ENCODE results near the gene TMEM108. TPM values are rescaled to one million over a fixed set of nuclear protein-coding genes. Genes with fewer than 3 reads are reported as not detected.

Gene TMEM108
- total RNA-seq, 1 experiment from 2014 or later = 0.69 TPM

DNA sequence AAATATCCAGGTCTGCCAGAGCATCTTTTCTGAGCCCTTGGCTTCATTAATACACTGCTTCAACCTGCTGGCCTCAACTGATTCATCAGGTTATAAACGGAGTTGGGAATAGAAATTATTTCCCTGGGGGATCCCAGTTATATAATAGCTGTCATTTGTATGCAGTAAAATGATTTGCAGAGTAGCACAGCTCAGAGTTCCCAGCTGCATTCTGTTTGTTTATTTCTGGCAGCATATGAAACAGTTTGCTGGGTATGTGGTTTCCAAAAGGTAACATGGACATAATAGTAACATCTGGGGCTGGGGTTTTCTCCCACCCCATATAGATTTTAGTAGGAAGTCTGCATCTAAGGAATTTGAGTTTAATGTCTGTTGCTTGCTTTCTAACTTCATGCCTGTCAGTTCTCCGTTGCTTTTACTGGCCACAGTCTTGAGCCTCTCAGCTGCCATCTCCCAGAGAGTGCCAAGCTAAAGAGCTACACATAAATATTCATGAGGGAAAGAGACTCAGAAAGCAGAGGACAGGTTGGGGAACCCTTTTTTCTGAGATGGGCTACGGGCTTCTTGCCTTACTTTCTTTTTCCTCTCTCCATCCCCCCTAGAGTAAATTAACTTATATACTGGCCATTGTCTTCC lies 124.6 kb downstream of the TMEM108 start:
- DNase-seq (ENCODE audit: low read depth) = no peak

DNA sequence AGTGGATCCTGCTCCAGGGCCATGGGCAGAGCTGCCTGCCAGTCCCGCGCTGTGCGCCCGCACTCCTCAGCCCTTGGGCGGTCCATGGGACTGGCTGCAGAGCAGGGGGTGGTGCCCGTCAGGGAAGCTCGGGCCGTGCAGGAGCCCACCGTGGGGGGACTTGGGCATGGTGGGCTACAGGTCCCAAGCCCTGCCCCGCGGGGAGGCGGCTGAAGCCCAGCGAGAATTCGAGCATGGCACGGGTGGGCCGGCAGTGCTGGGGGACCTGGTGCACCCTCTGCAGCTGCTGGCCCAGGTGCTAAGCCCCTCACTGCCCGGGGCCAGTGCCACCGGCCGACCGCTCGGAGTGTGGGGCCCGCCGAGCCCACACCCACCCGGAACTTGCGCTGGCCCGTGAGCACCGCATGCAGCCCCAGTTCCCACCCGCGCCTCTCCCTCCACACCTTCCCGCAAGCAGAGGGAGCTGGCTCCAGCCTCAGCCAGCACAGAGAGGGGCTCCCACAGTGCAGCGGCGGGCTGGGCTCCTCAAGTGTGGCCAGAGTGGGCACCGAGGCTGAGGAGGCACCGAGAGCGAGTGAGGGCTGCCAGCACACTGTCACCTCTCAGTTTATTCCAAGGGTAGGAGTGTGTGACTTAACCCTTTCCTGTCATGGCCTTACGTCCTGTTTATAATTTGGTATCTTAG lies 129.3 kb downstream of the TMEM108 start:
- DNase-seq (ENCODE audit: low read depth) = no peak

DNA sequence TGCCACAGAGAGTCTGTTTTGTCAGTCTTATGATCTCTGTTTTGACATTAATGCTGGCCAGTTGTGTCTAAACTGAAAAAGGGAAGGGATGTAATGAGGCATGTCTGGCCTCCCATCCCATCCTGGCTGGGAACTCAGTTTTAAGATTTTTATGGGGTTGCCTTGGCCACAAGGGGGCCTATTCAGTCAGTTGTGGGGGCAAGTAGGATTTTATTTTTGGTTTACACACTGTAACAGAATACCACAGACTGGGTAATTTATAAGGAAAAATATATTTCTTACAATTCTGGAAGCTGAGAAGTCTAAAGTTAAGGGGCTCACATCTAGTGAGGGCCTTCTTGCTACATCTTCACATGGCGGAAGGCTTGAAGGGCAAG lies 129.8 kb downstream of the TMEM108 start:
- DNase-seq (ENCODE audit: low read depth) = no peak

DNA sequence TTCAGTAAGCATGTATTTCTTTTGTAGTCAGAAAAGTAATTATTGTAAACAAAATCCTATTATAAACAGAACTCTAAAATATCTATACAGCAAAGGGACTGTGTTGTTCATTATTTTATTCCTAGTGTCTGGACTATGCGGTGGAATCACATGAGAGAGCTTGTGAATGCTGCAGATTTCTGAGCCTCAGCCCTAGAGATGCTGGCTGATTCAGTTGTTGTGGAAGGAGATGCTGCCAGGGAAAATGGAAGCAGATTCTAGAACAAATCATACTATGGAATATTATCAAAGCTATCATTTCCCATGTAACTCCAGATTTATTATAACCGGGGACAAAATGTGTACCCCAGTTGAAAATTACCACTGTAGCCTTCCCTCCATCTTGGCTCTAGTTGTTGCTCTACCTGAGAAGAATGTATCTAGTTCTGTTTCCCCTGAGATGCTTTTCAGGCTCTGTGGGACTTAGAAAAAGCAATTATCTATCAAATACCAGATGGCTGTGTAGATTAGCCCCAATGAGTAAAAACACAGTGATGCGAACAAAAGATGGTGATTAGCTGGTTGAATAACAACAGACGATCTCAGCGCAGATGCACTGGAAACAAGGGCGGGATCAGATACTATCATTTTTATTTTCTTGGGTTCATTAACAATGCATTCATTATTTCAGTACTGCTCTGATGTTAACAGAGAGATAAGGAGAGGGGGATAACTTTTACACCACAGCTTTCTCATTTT lies 131.3 kb downstream of the TMEM108 start:
- no peak for DNase-seq (ENCODE audit: low read depth)

DNA sequence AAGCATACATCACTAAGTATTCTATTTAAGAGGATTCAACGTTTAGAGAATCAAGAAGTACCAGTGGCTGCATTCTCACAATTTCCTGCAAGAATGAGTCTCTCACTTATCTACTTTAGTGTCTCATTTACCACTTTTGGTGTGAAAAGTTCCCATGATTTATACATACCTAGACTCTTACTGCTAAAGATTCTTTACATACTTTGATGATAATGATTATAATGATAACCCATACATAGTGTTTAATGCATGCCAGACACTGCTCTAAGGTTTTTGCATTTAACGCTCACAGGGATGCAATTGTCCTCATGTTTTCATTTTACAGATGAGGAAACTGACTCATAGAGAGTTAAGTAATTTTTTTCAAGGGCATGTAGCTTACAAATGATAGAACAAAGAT lies 133.6 kb downstream of the TMEM108 start:
- no peak for DNase-seq (ENCODE audit: low read depth)

DNA sequence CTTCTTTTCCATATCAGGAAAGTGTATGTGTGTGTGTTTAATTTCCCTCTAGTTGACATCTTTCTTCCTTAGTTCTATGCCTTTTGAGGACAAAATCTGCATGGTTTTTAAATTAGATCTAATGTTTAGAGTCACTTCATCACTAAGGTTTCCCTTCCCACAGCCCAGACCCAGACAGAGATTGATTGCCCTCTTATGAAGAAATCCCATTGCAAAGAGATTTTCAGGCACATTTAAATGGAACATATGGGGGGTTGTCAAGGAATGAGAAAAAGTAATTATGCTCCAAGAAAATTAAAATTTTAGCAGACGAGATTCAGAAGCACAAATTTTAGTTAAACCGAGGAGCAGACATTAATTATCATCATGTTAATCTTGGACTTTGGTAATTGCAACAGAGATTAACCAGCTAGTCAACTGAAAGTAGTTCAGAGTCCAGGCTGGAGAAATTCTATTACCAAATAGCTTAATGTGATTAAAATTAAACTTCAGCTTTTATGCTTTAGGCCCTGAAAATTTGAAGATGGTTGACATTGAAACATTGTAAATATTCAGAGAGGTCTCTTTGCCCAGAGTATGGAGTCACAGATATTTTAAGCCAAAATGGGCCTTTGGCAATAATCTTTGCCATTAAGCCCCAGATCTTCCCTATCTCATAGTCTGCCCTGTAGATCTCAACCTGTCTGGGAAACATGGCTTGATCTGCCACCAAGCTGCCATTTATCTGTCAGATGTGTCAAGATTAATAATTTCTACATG lies 143.4 kb downstream of the TMEM108 start:
- DNase-seq (ENCODE audit: low read depth) = no peak

DNA sequence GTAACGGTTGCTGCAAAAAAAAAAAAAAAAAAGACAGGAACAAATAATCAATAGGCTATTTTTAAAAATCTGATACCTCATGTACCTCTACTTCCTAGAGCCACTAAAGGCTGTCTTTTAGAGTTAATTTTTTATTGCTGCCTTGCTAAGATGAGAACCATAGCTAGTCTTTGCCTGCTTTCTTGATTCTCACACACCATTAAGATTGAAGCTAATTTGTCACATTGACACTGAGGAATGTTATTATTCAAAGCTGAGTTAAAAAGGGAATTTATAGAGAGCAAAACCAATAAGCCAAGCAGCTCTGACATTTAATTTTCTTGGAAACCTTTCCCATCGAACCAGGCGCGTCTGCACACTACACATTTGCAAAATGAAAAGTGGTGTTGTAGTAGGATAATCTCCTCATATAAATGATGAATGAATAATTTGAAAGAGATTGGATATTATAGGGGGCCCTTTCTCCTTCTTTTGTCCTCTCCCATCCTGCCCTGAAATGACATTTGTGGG lies 149.7 kb downstream of the TMEM108 start:
- DNase-seq (ENCODE audit: low read depth) = no peak

DNA sequence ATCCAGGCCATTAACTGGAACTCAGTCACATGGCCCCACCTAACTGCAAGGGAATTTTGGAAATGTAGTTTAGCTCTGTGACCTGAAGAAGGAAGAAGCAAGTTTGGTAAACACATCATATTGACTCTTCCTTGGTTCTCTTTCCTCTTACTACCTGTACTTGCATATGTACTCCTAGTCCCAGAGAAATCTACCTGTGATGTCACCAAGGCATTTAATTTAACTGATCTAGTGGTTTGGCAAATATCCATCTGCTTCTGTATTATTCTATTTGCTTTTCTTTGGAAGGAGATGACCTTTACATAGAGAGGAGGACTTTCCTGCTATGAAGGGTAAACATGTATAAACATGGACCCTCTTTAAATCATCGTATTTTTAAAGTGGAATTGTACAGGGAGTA lies 150.8 kb downstream of the TMEM108 start:
- no peak for DNase-seq (ENCODE audit: low read depth)

DNA sequence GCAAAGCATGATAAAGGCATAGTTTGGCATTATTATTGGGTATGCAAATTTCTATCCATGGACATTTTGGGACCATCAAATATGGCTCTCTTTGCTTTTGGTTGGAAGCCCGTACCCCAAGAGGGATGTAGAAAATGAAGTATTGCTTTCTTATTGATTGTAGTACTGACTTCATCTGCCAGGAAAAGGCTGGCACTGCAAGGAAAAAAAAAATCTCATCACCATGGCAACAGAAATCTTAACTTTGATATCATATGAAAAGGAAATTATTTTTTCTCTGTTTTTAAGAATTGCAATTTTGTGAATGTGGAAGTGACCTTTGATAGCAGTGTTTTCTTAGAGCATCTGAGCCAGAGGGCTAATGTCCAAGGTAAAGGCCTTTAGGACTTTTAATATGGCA lies 151.7 kb downstream of the TMEM108 start:
- DNase-seq (ENCODE audit: low read depth) = no peak

DNA sequence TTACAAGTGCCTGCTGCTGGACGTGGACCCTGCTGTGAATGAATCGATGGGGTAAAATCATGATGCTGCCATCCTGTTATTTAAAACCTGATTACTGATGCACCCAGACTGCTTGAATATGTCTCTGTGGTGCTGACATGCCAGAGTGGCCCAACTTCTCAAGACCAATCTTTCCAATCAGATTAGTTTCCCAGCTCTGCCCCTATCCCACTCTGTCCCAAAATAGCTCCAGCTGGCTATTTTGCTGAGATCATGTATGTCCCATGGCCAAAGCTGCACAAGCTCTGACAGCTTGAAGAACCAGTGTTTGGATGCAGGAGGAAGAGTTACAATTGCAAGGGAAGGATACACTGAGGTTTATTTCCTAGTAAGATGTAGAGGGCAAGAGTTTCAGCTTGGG lies 153.6 kb downstream of the TMEM108 start:
- DNase-seq (ENCODE audit: low read depth) = no peak

DNA sequence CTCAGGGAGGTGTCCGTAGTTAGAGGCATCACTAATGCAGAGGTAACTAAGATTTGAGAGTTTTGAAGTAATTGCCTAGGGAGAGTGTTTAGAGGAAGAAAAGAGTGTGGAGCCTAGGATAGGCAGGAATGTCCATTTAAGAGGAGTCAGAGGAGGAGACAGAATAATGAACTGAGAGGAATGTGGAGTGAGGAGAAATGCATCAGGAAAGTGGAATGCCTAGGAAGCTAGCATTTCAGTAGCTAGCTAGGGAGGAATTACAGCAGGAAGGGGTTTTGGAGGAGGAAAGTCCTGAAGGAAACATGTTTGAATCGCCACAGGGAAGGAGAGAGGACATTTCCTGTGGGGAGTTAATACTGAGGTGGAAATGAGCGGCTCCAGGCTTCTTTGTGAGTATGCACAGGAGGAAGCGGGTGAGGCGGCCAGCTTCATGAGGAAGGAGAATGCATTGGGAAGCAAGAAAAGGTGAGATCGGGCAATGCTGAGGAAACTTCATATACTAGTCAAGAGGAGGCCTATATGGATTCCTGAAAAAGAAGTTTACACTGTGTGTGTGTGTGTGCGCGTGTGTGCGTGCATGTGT lies 154.3 kb downstream of the TMEM108 start:
- DNase-seq (ENCODE audit: low read depth) = no peak

DNA sequence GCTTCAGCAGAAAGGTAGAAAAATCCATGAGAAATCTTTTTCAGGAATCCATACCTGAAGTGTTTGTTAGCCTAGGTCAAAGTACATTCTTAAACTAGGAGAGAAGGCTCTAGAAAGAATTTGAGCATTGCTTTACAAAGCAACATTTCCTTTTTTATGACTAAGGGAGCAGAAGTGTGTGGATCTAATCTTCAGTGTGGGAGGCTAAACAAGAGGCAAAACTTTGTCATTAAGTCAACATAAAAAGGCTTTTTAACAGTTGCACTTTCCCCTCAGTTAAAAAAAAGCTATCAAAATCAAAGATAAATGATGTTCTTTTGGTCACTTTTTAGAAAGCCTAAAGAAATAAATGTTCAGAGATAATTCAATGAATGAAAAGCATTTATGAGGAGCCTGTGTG lies 154.8 kb downstream of the TMEM108 start:
- no peak for DNase-seq (ENCODE audit: low read depth)

DNA sequence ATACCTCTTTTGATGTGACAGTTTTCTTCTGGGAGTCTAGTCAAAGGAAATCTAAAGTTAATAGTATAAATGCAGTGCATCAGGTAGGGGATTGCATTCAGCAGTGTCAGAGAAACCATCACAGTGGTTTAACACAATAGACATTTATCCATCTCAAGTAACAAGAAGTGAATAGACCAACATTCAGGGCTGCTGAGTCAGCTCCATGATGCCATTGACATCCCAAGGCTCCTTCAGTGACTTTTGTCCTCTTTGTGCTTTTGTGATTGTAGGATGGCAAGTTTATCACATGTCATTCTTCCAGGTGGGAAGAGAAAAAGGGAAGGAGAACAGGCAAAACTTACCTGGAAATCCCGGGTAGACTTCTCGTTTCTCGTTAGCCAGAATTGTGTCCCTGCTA lies 158.3 kb downstream of the TMEM108 start:
- DNase-seq (ENCODE audit: low read depth) = no peak

DNA sequence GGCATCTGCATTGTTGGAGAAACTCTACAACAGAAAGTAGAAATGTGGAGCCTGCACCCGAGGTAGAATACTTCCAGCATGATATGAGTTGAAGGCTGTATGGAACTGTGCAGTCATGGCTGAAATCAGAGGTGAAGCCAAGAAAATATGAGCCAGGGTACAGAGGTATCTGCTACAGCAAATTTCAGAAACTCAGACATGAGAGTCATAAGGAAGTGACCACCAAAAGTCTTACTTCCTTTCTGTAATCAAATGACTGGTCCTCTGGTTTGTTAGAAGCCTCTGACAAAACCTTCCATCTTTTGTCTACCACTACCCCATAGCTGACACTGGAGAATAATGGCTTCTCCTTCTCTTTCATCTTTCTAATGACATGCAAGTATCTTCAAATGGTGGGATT lies 159.4 kb downstream of the TMEM108 start:
- DNase-seq (ENCODE audit: low read depth) = no peak

DNA sequence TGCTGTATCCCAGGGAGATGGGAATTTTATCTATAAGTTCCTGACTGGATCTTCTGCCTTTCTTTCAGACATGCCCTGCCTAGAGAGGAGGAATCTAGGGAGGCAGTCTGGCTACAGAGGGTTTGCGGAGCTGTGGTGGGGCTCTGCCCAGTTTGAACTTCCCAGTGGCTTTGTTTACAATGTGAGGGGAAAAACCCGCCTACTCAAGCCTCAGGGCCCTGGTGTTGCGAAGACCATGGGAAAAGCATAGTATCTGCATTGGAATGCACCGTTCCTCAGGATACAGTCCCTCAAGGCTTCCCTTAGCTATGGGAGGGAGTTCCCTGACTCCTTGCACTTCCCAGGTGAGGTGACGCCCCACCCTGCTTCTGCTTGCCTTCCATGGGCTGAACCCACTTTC lies 168.7 kb downstream of the TMEM108 start:
- DNase-seq (ENCODE audit: low read depth) = no peak

DNA sequence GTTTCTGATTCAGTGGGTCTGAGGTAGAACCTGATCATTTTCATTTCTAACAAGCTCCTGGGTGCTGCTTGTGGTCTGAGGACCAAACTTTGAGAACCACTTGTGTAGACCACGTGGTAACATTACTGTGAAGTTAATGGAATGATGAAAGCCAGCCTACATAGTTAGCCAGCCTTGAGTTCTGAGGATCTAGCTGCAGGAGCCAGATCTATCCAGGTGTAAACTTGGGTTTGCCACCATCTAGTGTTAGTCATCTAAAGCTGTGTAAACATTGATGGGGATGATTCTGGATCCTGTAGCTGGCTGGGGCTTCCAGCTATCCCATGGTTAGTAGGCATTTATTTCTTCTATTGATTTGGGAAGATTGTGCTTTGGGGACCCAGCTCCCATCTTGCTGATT lies 170.0 kb downstream of the TMEM108 start:
- DNase-seq (ENCODE audit: low read depth) = peak; percentile 20

DNA sequence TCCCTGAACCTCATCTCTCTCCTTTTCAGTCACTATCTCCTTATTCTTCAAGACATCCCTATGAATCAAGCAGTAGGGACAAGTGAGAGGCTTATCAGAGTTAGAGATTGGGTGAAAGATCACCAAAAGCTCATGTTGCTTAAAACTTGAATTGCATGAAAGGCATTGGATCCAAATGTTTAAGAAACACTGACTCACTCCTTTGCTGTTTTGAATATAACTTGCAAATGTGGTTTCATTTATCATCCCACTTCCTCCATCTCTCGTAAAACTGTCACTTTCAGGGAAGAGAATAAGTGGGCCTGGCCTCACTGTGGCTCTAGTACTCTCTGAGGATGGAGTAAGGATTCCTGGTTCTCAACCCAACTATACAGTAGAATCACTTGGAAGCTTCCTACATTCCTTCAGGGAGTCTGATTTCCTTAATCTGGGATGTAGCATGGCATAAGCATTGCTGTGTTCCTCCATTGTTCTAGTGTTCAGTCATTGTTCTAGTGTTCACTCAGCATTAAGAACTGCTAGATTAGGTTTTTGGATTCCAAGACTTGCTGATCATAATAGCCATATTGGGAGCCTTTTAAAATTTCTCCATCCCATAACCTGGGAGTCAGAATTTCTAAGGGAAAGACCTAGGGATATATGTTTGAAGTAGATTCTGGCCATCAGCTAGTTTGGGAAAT lies 171.8 kb downstream of the TMEM108 start:
- DNase-seq (ENCODE audit: low read depth) = peak; percentile 83

DNA sequence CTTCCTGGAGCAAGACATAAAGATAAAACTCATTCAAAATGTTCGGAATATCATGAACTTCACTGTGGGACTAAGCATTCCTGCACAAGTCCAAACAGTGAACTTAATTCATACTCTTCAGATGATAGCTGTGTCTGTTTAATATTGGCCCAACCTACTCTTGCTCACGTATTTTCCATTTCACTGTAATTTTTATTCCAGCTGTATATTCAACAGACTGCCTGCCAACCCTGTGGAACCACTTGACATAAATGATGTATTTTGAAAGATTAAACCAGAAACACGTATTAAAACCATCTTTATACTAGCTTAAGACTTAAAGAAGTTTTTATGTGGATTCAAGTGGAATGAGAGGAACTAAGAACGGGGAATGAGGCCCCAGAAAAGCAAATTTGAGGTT lies 172.5 kb downstream of the TMEM108 start:
- no peak for DNase-seq (ENCODE audit: low read depth)

DNA sequence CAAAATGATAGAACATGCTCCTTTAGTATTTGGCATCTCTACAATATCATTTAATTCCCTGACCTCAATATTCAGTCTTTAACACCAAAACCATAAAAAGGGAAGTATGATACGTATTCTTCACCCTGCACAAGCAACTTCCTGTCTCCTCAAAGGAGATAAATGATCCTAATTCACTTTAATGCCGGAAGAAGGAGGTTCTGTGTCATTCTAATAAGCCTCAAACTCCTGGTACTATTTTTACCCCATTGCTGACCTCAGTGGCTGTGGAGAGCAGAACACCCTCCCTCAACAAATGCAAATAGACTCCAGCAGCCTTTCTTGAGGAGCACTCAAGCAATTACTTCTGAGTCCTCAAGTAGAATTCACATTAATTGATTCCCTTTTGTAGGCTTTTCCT lies 173.3 kb downstream of the TMEM108 start:
- DNase-seq (ENCODE audit: low read depth) = peak; percentile 21

DNA sequence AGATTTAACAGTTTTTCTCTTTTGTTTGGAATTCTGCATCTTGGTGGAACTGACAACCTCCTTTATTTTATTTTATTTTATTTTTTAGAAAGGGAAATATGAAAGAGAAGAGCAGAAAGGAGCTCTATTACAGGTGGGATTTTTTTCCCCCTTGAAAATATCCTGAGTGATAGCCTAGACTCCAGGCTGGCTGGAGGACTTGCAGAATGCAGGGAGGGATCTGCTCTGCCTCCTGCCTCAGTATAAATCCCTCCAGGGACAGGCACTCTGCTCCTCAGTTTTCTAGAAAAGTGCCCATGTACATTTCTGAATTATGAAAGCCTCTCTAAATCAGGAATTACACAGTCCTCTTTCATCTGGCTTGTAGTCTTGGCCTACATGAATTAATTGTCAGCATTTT lies 173.7 kb downstream of the TMEM108 start:
- DNase-seq (ENCODE audit: low read depth) = no peak

DNA sequence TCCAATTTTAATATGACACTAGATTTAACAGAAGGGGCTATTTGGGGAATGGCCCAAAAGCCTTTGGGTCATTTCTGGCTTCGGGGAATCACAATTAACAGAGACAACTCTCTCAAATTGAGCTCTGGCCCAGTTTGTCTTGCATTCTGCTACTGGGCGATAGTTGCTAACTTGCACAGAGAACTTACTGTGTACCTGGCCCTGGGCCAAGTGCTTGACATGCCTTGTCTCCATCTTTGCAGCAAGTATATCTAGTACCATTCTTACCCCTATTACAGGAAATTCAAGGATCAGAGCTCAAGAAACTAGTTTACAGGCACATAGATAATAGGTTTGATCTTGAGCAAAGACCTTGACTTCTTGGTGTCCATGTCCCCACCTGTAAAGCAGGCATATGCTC lies 175.7 kb downstream of the TMEM108 start:
- DNase-seq (ENCODE audit: low read depth) = no peak
